ENCODE measurements around the gene PAM16. TPM values are rescaled to one million over a fixed set of nuclear protein-coding genes. Genes with fewer than 3 reads are reported as not detected.

The PAM16 gene
- total and polyA plus RNA-seq, 2 experiments from 2014 or later: 33.0 to 78.9 TPM

- peak overlapping the region; percentile 72 for H3K4me2 ChIP-seq (ENCODE audit: unreplicated experiment)
- no peaks in the 10 kb centered on the region for H3K27me3 ChIP-seq (replicated peaks; ENCODE audit: insufficient read depth)
- peak overlapping the region; percentile 65 for H3K9ac ChIP-seq
- WGBS, 2 experiments (ENCODE audit: low coverage in 1 of 2, low lambda C conversion rate in 2 of 2, missing lambda C conversion rate in 2 of 2): 33 to 41% methylated on average over 6 of the region's 6 CpGs
- H3K9me2 ChIP-seq (ENCODE audit: insufficient read depth): no peaks in the 10 kb centered on the region
- H3K4me1 ChIP-seq (ENCODE audit: insufficient read depth): peaks cover 24% of the 10 kb centered on the region
- peaks cover 3% of the 10 kb centered on the region; the same call in 1 of the 2 replicates for H3K36me3 ChIP-seq (ENCODE audit: low read depth)
- DNase-seq: peak; percentile 82
- H3K4me3 ChIP-seq: peak overlapping the region; percentile 18; the same call in 1 of the 2 replicates
- 0 out of 2 replicates have a peak overlapping the region, but pooled peaks have one; percentile 47 for H2AFZ ChIP-seq
- H3K27ac ChIP-seq: peak overlapping the region; percentile 79
- H3F3A ChIP-seq (ENCODE audit: insufficient read depth): peaks cover 12% of the 10 kb centered on the region
- H3K79me2 ChIP-seq (ENCODE audit: insufficient read depth): no peaks in the 10 kb centered on the region
- no peaks in the 10 kb centered on the region for H3K9me3 ChIP-seq (ENCODE audit: low read depth)
- no peak for TF ChIP-seq EZH2phosphoT487 (IDR thresholded peaks at IDR 0.05; ENCODE audit: insufficient read depth, low read depth)
- no peak for TF ChIP-seq EZH2 (IDR thresholded peaks at IDR 0.05; ENCODE audit: insufficient read depth, poor library complexity, severe bottlenecking)
- in situ Hi-C loops (cut with MboI): no loop called here
- H4K20me1 ChIP-seq (ENCODE audit: insufficient read depth): no peaks in the 10 kb centered on the region
Measured at GRCh38 chr16:4393240-4393600, 42.1 kb upstream of the PAM16 start.

- TF ChIP-seq EZH2 (IDR thresholded peaks at IDR 0.05; ENCODE audit: insufficient read depth, poor library complexity, severe bottlenecking) (no peak), EZH2phosphoT487 (IDR thresholded peaks at IDR 0.05; ENCODE audit: insufficient read depth, low read depth) (no peak)
- Histone ChIP-seq H3K36me3 (ENCODE audit: low read depth) (peaks cover 3% of the 10 kb centered on the region; the same call in 1 of the 2 replicates), H3K27ac (peak overlapping the region; percentile 79), H2AFZ (peak overlapping the region; percentile 47; the same call in 1 of the 2 replicates), H3K9me2 (ENCODE audit: insufficient read depth) (no peaks in the 10 kb centered on the region), H3K9me3 (ENCODE audit: low read depth) (no peaks in the 10 kb centered on the region), H3K9ac (peak overlapping the region; percentile 65), H3K4me2 (ENCODE audit: unreplicated experiment) (peak overlapping the region; percentile 72), H3K4me3 (peak overlapping the region; percentile 18; the same call in 1 of the 2 replicates), H4K20me1 (ENCODE audit: insufficient read depth) (no peaks in the 10 kb centered on the region), H3F3A (ENCODE audit: insufficient read depth) (peaks cover 18% of the 10 kb centered on the region), H3K79me2 (ENCODE audit: insufficient read depth) (no peaks in the 10 kb centered on the region), H3K4me1 (ENCODE audit: insufficient read depth) (peaks cover 30% of the 10 kb centered on the region), H3K27me3 (replicated peaks; ENCODE audit: insufficient read depth) (no peaks in the 10 kb centered on the region)
- peak; percentile 92 for DNase-seq
- WGBS, 2 experiments (ENCODE audit: low coverage in 1 of 2, low lambda C conversion rate in 2 of 2, missing lambda C conversion rate in 2 of 2): 13 to 16% methylated on average over 23 to 26 of the region's 27 CpGs
- in situ Hi-C loops (cut with MboI): no loop called here
Measured at GRCh38 chr16:4392382-4393239, 41.5 kb upstream of the PAM16 start.

GRCh38 chr16:4391631-4392381, 40.7 kb upstream of the PAM16 start:
- Histone ChIP-seq H4K20me1 (ENCODE audit: insufficient read depth) (no peaks in the 10 kb centered on the region), H3K36me3 (ENCODE audit: low read depth) (peaks cover 3% of the 10 kb centered on the region; the same call in 1 of the 2 replicates), H3K27ac (peak overlapping the region; percentile 79; the same call in 1 of the 2 replicates), H2AFZ (no peak overlapping the region), H3K9me3 (ENCODE audit: low read depth) (no peaks in the 10 kb centered on the region), H3K4me1 (ENCODE audit: insufficient read depth) (peaks cover 38% of the 10 kb centered on the region), H3K79me2 (ENCODE audit: insufficient read depth) (no peaks in the 10 kb centered on the region), H3K27me3 (replicated peaks; ENCODE audit: insufficient read depth) (no peaks in the 10 kb centered on the region), H3K4me2 (ENCODE audit: unreplicated experiment) (peak overlapping the region; percentile 72), H3F3A (ENCODE audit: insufficient read depth) (peaks cover 22% of the 10 kb centered on the region), H3K9ac (peak overlapping the region; percentile 65), H3K9me2 (ENCODE audit: insufficient read depth) (no peaks in the 10 kb centered on the region), H3K4me3 (no peak overlapping the region)
- in situ Hi-C loops (cut with MboI): no loop called here
- TF ChIP-seq EZH2phosphoT487 (IDR thresholded peaks at IDR 0.05; ENCODE audit: insufficient read depth, low read depth): no peak
- TF ChIP-seq EZH2 (IDR thresholded peaks at IDR 0.05; ENCODE audit: insufficient read depth, poor library complexity, severe bottlenecking): no peak
- WGBS, 2 experiments (ENCODE audit: low coverage in 1 of 2, low lambda C conversion rate in 2 of 2, missing lambda C conversion rate in 2 of 2): 81 to 82% methylated on average over 21 to 22 of the region's 22 CpGs
- peak; percentile 25 for DNase-seq

All from GM23248 (cell line).